NCI-H510A treated with DMSO at 0.1 percent for 48 hours (cell line): ENCODE measurements around the gene GINS2.

ENCODE experiments used
- DNase-seq: peaks from one replicate; lab custom pipeline; 2025; lab: John Stamatoyannopoulos, UW

The GINS2 gene

DNA sequence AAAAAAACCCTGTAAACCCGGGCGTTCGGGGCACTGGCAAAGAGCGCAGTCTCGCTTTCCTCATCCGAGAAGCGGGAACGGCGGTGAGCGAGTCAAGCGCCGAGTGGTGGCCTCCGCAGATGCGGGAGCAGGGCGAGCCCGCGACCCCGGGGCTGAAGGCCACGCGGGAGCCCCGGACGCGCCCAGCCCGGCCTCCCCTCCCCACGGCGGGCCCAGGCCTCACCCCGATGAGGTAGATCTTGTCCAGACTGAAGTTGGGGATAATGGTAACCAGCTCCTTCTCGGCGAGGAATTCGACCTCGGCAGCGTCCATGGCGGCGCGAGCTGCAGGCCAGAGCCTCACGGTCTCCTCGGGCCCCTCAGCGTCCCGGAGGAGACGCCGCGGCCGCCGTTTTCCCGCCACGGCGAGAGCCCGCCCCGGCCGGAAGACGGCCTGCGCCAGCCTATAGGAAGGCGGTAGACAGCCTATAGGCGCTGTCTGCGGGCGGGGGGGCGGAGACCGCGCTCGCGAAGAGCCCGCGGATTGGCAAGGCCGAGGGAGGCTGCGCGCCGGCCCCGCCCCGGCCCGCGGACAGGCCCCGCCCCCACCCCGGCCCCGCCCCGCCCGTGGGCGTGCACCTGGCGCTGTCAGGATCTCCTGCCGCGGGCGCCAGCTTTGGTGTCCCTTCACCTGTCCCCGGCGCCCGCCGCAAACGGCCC is at the start of gene GINS2:
TSS of gene GINS2 (minus strand) at position 369 of the 699 bp plus-strand sequence. CDS start at position 313, 56 bp downstream.
- peak; percentile 74 for DNase-seq

- no peak for DNase-seq
These were observed 48.2 kb upstream of the GINS2 start for GRCh38 chr16:85736921-85737320.

- DNase-seq: no peak
These were observed 47.2 kb upstream of the GINS2 start for GRCh38 chr16:85735946-85736345.

- no peak for DNase-seq
These were observed 46.5 kb upstream of the GINS2 start for GRCh38 chr16:85735225-85735635.

DNA sequence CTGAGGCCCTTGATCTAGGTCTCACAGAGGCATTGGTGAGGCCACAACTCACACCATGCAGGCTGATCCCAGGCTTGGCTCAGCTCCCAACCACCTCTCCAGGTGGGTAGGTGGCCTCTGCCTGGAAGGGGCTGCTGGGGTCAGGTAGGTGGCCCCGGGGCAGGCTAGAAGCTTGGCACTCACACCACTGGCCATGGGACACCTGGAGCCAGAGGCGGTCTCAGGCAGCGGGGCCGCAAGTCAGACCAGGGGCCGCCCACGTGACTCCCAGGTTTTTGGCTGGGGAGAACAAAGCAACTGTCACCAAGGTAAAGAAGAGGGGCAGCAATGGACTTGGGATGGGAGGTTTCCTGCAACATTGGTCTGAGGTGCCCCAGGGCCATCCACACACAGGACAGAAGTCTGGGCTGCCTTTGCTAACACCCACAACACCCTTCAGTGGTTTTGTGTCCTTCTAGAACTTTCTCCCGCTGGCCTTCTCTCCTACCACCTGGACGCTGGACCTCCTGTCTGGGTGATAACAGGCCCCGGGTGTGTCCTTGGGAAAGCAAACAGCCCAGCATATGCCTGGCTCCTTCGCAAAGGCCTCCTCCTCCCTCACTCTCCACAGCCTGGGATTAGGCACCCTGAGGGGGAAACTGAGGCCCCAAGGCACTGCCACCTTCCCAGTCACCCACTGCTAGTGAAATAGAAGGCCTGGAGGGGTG is 45.7 kb upstream of the GINS2 start:
- DNase-seq: no peak

- DNase-seq: no peak
These were observed 45.1 kb upstream of the GINS2 start for GRCh38 chr16:85733839-85734170.

- no peak for DNase-seq
These were observed 44.5 kb upstream of the GINS2 start for GRCh38 chr16:85733155-85733838.

- no peak for DNase-seq
These were observed 42.4 kb upstream of the GINS2 start for GRCh38 chr16:85731179-85731578.

DNA sequence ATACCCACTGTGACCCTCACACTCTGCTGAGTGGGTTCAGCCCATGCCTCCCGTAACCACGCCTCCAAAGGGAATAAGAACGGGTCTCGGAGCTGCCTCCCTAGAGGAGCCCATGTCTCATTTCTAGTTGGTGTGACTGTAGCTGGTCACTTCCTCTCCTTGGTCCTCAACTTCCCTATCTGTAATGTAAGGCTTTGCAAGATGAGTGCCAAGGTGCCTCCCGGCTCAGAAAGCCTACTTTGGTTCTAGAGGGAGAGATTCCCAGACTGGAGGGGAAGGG is 41.4 kb upstream of the GINS2 start:
- no peak for DNase-seq

GRCh38 chr16:85729452-85730185 is 40.9 kb upstream of the GINS2 start:
- no peak for DNase-seq

DNA sequence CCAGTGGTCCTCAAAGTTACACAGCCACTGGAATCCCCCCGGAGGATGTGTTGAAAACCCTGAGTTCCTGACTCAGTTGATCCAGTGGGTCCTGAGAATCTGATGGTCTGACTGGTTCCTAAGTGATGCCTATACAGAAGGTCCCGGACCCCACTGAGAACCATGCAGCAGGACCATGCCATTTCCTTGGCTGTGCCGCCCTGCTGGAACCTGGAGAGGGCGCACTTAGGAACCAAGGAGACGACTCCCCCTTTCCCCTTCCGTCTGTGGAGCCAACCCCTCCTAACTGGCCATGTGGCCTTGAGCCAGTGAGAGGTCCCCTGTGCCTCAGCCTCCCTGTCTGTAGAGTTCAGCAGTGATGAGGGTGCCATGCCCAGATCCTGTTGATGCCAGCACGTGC is 40.1 kb upstream of the GINS2 start:
- DNase-seq: no peak

GRCh38 chr16:85724936-85725335 is 36.2 kb upstream of the GINS2 start:
- DNase-seq: no peak

GRCh38 chr16:85724126-85724879 is 35.5 kb upstream of the GINS2 start:
- DNase-seq: no peak

GRCh38 chr16:85722128-85722893 is 33.6 kb upstream of the GINS2 start:
- peak; percentile 25 for DNase-seq

- DNase-seq: no peak
These were observed 31.5 kb upstream of the GINS2 start for GRCh38 chr16:85720302-85720637.

GRCh38 chr16:85719605-85720301 is 31.0 kb upstream of the GINS2 start:
- DNase-seq: no peak

DNA sequence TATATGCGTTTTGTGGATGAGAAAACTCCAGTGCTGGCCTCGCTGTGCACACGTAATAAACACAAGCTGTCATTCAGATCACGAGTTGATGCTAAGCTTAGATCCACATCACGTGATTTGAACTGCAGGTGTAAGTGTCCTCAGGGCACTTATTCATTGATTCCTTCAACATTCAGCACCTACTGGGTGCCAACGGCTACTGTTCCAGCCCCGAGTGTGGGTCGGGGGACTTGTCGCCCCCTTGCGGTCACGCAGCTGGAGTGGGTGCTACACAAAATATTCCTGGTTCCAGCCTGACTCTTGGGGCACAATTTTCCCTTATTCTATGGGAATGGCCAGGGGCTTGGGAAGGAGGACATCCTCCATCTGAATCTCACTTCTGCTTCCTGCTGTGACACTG is 29.9 kb upstream of the GINS2 start:
- DNase-seq: peak; percentile 69

DNA sequence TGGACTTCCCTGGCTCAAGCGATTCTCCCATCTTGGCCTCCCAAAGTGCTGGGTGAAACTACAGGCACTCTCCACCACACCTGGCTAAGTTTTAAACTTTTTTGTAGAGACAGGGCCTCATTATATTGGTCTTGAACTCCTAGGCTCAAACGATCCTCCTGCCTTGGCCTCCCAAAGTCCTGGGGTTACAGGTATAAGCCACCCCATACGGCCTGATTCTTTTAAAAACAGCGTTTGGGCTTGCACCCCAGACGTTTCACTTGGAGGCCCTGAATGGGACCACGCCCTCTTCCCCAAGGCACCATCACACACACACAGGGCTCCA is 29.4 kb upstream of the GINS2 start:
- no peak for DNase-seq

GRCh38 chr16:85717393-85718152 is 28.8 kb upstream of the GINS2 start:
- peak; percentile 88 for DNase-seq

DNA sequence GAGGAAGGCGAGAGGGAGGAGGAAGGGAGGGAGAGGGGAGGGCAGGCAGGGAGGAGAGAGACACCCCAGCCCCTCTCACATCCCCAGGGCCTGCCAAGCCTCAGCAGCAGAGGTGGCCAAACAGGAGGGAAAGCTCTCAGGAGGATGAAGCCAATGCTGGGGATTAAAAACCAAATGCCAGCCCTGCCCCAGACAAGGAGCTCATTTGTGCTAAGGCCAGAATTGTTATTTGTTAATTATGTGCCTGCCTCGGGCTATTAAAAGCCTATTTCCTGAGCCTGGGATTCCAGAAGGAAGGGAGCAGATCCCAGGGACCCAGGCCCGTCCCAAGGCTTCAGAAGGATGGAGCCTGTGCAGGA is 27.9 kb upstream of the GINS2 start:
- DNase-seq: no peak
